Esophagus (tissue), 2 donors: ENCODE results near the gene HNF4A. TPM values are rescaled to one million over a fixed set of nuclear protein-coding genes. Genes with fewer than 3 reads are reported as not detected.

ENCODE experiments used
- H3K27ac ChIP-seq, 2 donors: one replicate each; pipeline ENCODE4 v1.5.1; 2013; ENCODE audit warnings: low read depth in 2 of 2, mild to moderate bottlenecking in 2 of 2, inconsistent platforms in 1 of 2, low read length in 1 of 2, moderate library complexity in 1 of 2
- H3K27me3 ChIP-seq, 2 donors: one replicate each; pipeline ENCODE4 v1.6.1; 2013; ENCODE audit warnings: low read length in 2 of 2, control low read depth in 1 of 2, mild to moderate bottlenecking in 1 of 2; ENCODE audit not compliant: insufficient read depth in 2 of 2, control insufficient read depth in 1 of 2
- H3K36me3 ChIP-seq, 2 donors: one replicate each; pipeline ENCODE4 v1.6.1; 2013; ENCODE audit warnings: low read length in 1 of 2; ENCODE audit not compliant: control insufficient read depth in 2 of 2, insufficient read depth in 2 of 2
- H3K4me1 ChIP-seq, 2 donors: one replicate each; pipeline ENCODE4 v1.6.1; 2013; ENCODE audit warnings: low read length in 1 of 2; ENCODE audit not compliant: control insufficient read depth in 2 of 2, insufficient read depth in 2 of 2
- H3K4me3 ChIP-seq, 2 donors: one replicate each; pipeline ENCODE4 v1.5.1; 2013; ENCODE audit warnings: low read length in 2 of 2, mild to moderate bottlenecking in 2 of 2, low read depth in 1 of 2, moderate library complexity in 1 of 2
- H3K9me3 ChIP-seq, 2 donors: one replicate each; pipeline ENCODE4 v1.6.1; 2013; ENCODE audit warnings: mild to moderate bottlenecking in 2 of 2, low read depth in 1 of 2, low read length in 1 of 2, moderate library complexity in 1 of 2; ENCODE audit not compliant: control insufficient read depth in 2 of 2, insufficient read depth in 1 of 2
- WGBS, 2 donors: extraction: QIAGEN DNeasy Blood & Tissue Kit; methylation state at CpG; one replicate each; pipeline ENCODE4 v1.1.7; 2013; 5-methylcytosine and 5-hydroxymethylcytosine counted together
- polyA plus RNA-seq, 2 donors: library from polyadenylated mRNA; stranded (reverse); fragments of 200-250 nt; gene quantifications; one replicate each; pipeline ENCODE4 v1.2.3, GENCODE V29; 2013
- donor health status: healthy with polysubstance abuse.
- donor health status: Bipolar disorder and iron deficiency.

The HNF4A gene
- polyA plus RNA-seq, 2 donors, result 0.02 TPM

GRCh38 chr20:44419131-44419844, 63.8 kb downstream of the HNF4A start:
- no peaks in the 10 kb centered on the region for H3K27me3 ChIP-seq
- WGBS, 2 donors, result 83 to 86% methylated on average over 13 of the region's 13 CpGs
- no peaks in the 10 kb centered on the region for H3K36me3 ChIP-seq
- no peak overlapping the region for H3K27ac ChIP-seq
- H3K4me3 ChIP-seq, result no peak overlapping the region
- no peaks in the 10 kb centered on the region for H3K4me1 ChIP-seq
- H3K9me3 ChIP-seq, result no peaks in the 10 kb centered on the region

GRCh38 chr20:44420497-44420896, 65.0 kb downstream of the HNF4A start:
- no peaks in the 10 kb centered on the region for H3K9me3 ChIP-seq
- H3K27ac ChIP-seq, result no peak overlapping the region
- H3K4me1 ChIP-seq, result no peaks in the 10 kb centered on the region
- no peaks in the 10 kb centered on the region for H3K27me3 ChIP-seq
- H3K36me3 ChIP-seq, result no peaks in the 10 kb centered on the region
- no peak overlapping the region for H3K4me3 ChIP-seq
- WGBS, 2 donors, result 83% methylated on average over 4 of the region's 4 CpGs

- no peaks in the 10 kb centered on the region for H3K36me3 ChIP-seq
- no peaks in the 10 kb centered on the region for H3K9me3 ChIP-seq
- no peak overlapping the region for H3K4me3 ChIP-seq
- H3K27me3 ChIP-seq, result no peaks in the 10 kb centered on the region
- no peak overlapping the region for H3K27ac ChIP-seq
- WGBS, 2 donors, result 49 to 52% methylated on average over 3 of the region's 3 CpGs
- no peaks in the 10 kb centered on the region for H3K4me1 ChIP-seq
Observed at GRCh38 chr20:44422083-44422482, 66.6 kb downstream of the HNF4A start.

GRCh38 chr20:44423480-44423879, 68.0 kb downstream of the HNF4A start:
- no peaks in the 10 kb centered on the region for H3K9me3 ChIP-seq
- no peaks in the 10 kb centered on the region for H3K4me1 ChIP-seq
- H3K36me3 ChIP-seq, result no peaks in the 10 kb centered on the region
- H3K27ac ChIP-seq, result no peak overlapping the region
- H3K4me3 ChIP-seq, result no peak overlapping the region
- no peaks in the 10 kb centered on the region for H3K27me3 ChIP-seq
- 44 to 50% methylated on average over 5 of the region's 5 CpGs for WGBS, 2 donors

DNA sequence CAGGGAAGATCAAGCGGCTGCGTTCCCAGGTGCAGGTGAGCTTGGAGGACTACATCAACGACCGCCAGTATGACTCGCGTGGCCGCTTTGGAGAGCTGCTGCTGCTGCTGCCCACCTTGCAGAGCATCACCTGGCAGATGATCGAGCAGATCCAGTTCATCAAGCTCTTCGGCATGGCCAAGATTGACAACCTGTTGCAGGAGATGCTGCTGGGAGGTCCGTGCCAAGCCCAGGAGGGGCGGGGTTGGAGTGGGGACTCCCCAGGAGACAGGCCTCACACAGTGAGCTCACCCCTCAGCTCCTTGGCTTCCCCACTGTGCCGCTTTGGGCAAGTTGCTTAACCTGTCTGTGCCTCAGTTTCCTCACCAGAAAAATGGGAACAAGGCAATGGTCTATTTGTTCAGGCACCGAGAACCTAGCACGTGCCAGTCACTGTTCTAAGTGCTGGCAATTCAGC, 68.6 kb downstream of the HNF4A start:
- H3K9me3 ChIP-seq, result no peaks in the 10 kb centered on the region
- no peaks in the 10 kb centered on the region for H3K36me3 ChIP-seq
- WGBS, 2 donors, result 73 to 81% methylated on average over 14 of the region's 14 CpGs
- H3K4me1 ChIP-seq, result no peaks in the 10 kb centered on the region
- H3K27ac ChIP-seq, result no peak overlapping the region
- H3K27me3 ChIP-seq, result no peaks in the 10 kb centered on the region
- H3K4me3 ChIP-seq, result no peak overlapping the region

- Histone ChIP-seq H3K9me3 (no peaks in the 10 kb centered on the region), H3K27me3 (no peaks in the 10 kb centered on the region), H3K4me3 (no peak overlapping the region), H3K36me3 (no peaks in the 10 kb centered on the region), H3K27ac (no peak overlapping the region), H3K4me1 (no peaks in the 10 kb centered on the region)
- 91 to 96% methylated on average over 2 of the region's 2 CpGs for WGBS, 2 donors
Observed at GRCh38 chr20:44425923-44426322, 70.4 kb downstream of the HNF4A start.

DNA sequence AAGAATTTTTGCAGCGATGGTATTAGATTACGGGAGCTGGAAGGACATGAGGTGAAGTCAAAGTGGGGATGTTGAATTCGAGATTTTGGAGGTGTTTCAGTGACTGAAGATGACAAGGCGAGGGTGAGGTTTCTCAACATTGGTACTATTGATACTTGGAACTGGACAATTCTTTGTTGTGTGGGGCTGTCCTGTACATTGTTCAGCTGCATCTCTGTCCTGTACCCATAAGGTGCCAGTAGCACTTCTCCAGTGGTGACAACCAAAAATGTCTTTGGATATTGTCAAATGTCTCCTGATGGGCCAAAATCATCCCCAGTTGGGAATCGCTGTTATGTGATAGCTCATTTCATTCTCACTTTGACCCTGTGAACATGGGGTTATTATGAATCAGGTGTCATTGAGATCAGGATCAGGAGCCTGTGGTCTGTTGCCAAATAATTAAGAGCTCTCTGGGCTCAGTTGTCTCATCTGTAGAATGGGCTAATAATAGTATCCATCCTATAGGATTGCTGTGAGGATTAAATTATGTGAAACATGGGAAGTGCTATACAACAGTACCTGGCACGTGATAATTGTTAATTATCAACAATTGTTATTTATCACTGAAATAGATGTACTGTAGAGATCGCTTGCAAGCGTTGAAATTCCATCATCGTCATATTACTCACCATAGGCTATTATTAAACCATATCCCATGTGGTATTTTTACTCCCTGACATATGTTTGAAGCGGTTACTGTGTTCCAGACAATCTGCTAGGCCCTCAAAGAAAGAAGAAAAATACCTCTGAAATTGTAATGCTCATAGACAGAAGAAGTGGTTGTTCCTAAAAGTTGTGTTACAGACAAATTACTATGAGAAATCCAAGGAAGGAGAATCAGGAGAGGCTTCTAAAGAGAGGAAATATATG, 71.6 kb downstream of the HNF4A start:
- 82 to 83% methylated on average over 10 of the region's 10 CpGs for WGBS, 2 donors
- no peak overlapping the region for H3K27ac ChIP-seq
- no peak overlapping the region for H3K4me3 ChIP-seq
- H3K9me3 ChIP-seq, result no peaks in the 10 kb centered on the region
- H3K36me3 ChIP-seq, result no peaks in the 10 kb centered on the region
- H3K27me3 ChIP-seq, result no peaks in the 10 kb centered on the region
- H3K4me1 ChIP-seq, result no peaks in the 10 kb centered on the region

GRCh38 chr20:44427804-44428173, 72.3 kb downstream of the HNF4A start:
- Histone ChIP-seq H3K27me3 (no peaks in the 10 kb centered on the region), H3K4me3 (no peak overlapping the region), H3K4me1 (no peaks in the 10 kb centered on the region), H3K9me3 (no peaks in the 10 kb centered on the region), H3K27ac (no peak overlapping the region), H3K36me3 (no peaks in the 10 kb centered on the region)
- 87 to 91% methylated on average over 3 of the region's 3 CpGs for WGBS, 2 donors

- no peak overlapping the region for H3K4me3 ChIP-seq
- no peak overlapping the region for H3K27ac ChIP-seq
- H3K36me3 ChIP-seq, result no peaks in the 10 kb centered on the region
- no peaks in the 10 kb centered on the region for H3K27me3 ChIP-seq
- WGBS, 2 donors, result 89 to 90% methylated on average over 8 of the region's 8 CpGs
- no peaks in the 10 kb centered on the region for H3K9me3 ChIP-seq
- no peaks in the 10 kb centered on the region for H3K4me1 ChIP-seq
Observed at GRCh38 chr20:44428174-44429016, 72.9 kb downstream of the HNF4A start.
